Ishikawa (cell line): ENCODE results near the gene ATP9A.

Experiments used
- CREB1 ChIP-seq: IDR thresholded peaks from 2 replicates; pipeline ENCODE4 v1.6.1; 2012; ENCODE audit warnings: low read depth
- EP300 ChIP-seq: IDR thresholded peaks from 2 replicates; pipeline ENCODE4 v1.6.1; 2012; ENCODE audit warnings: borderline replicate concordance
- MAX ChIP-seq: IDR thresholded peaks from 2 replicates; pipeline ENCODE4 v1.6.1; 2012
- TCF12 ChIP-seq: IDR thresholded peaks from 2 replicates; pipeline ENCODE4 v1.6.1; 2012; ENCODE audit warnings: low read depth
- YY1 ChIP-seq: IDR thresholded peaks from 2 replicates; pipeline ENCODE4 v1.6.1; 2012; ENCODE audit warnings: low read depth
- ZBTB7A ChIP-seq: IDR thresholded peaks from 2 replicates; pipeline ENCODE4 v1.6.1; 2012; ENCODE audit warnings: low read depth

- TF ChIP-seq ZBTB7A (no peak), YY1 (no peak), TCF12 (no peak), MAX (no peak), CREB1 (no peak), EP300 (no peak)
Observed at GRCh38 chr20:51579137-51579536, 189.1 kb downstream of the ATP9A start.
